ENCODE results near the gene MAP7D1. TPM values are rescaled to one million over a fixed set of nuclear protein-coding genes. Genes with fewer than 3 reads are reported as not detected.
A peak's percentile ranks its signal among the peaks of the same experiment; 100 is the strongest.

The MAP7D1 gene
- total RNA-seq, 1 donor from 2014 or later: 363 TPM

GRCh38 chr1:36203554-36204346, 47.8 kb downstream of the MAP7D1 start:
- H3K4me3 ChIP-seq: peak overlapping the region; percentile 44
- H3K9me3 ChIP-seq (replicated peaks): no peaks in the 10 kb centered on the region
- peak; percentile 67 for DNase-seq
- TF ChIP-seq, protein P1, sequence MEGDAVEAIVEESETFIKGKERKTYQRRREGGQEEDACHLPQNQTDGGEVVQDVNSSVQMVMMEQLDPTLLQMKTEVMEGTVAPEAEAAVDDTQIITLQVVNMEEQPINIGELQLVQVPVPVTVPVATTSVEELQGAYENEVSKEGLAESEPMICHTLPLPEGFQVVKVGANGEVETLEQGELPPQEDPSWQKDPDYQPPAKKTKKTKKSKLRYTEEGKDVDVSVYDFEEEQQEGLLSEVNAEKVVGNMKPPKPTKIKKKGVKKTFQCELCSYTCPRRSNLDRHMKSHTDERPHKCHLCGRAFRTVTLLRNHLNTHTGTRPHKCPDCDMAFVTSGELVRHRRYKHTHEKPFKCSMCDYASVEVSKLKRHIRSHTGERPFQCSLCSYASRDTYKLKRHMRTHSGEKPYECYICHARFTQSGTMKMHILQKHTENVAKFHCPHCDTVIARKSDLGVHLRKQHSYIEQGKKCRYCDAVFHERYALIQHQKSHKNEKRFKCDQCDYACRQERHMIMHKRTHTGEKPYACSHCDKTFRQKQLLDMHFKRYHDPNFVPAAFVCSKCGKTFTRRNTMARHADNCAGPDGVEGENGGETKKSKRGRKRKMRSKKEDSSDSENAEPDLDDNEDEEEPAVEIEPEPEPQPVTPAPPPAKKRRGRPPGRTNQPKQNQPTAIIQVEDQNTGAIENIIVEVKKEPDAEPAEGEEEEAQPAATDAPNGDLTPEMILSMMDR (IDR thresholded peaks at IDR 0.05; ENCODE audit: borderline replicate concordance): no peak
- H3K36me3 ChIP-seq: no peaks in the 10 kb centered on the region
- H3K27me3 ChIP-seq (ENCODE audit: low read depth): no peaks in the 10 kb centered on the region
- H3K27ac ChIP-seq (replicated peaks): peak overlapping the region; percentile 95
- intact Hi-C loops (cut with micrococcal nuclease): no loop called here
- peaks cover 58% of the 10 kb centered on the region for H3K4me1 ChIP-seq

- Histone ChIP-seq H3K4me3 (peak overlapping the region; percentile 44), H3K27me3 (ENCODE audit: low read depth) (no peaks in the 10 kb centered on the region), H3K9me3 (replicated peaks) (no peaks in the 10 kb centered on the region), H3K36me3 (no peaks in the 10 kb centered on the region), H3K4me1 (peaks cover 57% of the 10 kb centered on the region), H3K27ac (replicated peaks) (peak overlapping the region; percentile 95)
- DNase-seq: peak; percentile 57
- intact Hi-C loops (cut with micrococcal nuclease): no loop called here
- TF ChIP-seq, protein P1 (IDR thresholded peaks at IDR 0.05; ENCODE audit: borderline replicate concordance): no peak
Measured at GRCh38 chr1:36204347-36204909, 48.5 kb downstream of the MAP7D1 start.

DNA sequence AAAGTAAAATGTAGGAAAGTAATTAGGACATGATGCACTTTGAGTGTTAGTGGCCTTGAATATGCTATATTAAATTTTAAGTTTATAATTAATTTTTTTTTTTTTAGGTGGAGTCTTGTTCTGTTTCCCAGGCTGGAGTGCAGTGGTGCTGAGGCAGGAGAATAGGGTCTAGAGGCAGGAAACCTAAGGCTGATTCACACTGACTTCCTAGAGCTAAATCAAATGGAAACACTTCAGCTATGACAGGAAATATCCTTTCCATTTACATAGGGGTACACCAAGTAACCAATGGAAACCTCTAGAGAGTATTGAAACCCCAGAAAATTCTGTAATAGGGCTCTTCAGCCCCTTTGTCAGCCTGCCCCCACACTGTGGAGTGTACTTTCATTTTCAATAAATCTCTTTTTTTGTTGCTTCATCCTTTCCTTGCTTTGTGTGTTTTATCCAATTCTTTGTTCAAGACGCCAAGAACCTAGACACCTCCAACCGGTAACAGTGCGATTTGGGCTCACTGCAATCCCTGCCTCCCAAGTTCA, 50.4 kb downstream of the MAP7D1 start:
- TF ChIP-seq, protein P1 (IDR thresholded peaks at IDR 0.05; ENCODE audit: borderline replicate concordance): no peak
- no peaks in the 10 kb centered on the region for H3K36me3 ChIP-seq
- no peaks in the 10 kb centered on the region for H3K9me3 ChIP-seq (replicated peaks)
- no peaks in the 10 kb centered on the region for H3K27me3 ChIP-seq (ENCODE audit: low read depth)
- DNase-seq: no peak
- intact Hi-C loops (cut with micrococcal nuclease): no loop called here
- H3K4me3 ChIP-seq: no peak overlapping the region
- peaks cover 44% of the 10 kb centered on the region for H3K4me1 ChIP-seq
- peak overlapping the region; percentile 56 for H3K27ac ChIP-seq (replicated peaks)

DNA sequence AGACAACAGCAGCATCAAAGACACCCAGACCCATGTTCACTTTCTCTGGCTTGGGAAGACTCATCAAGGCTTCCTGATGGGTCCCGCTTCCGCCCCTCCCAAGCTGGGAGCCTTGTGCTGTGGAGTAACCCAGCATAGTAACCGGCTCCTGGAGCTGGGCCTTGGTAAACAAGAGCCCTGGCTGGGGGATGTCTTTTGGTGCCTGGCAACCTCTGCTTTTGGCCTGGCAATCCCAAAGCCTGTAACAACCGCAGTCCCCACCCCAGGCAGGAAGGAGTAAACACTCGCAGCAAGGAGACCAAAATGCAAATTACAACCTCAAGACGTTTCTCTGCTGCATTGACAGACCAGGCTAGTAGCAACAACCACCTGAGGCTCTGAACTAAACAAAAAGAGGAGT, 51.4 kb downstream of the MAP7D1 start:
- H3K9me3 ChIP-seq (replicated peaks): no peaks in the 10 kb centered on the region
- no peak overlapping the region for H3K4me3 ChIP-seq
- no peaks in the 10 kb centered on the region for H3K27me3 ChIP-seq (ENCODE audit: low read depth)
- H3K27ac ChIP-seq (replicated peaks): peak overlapping the region; percentile 56
- DNase-seq: peak; percentile 49
- peaks cover 39% of the 10 kb centered on the region for H3K4me1 ChIP-seq
- H3K36me3 ChIP-seq: no peaks in the 10 kb centered on the region
- TF ChIP-seq, protein P1 (IDR thresholded peaks at IDR 0.05; ENCODE audit: borderline replicate concordance): no peak
- intact Hi-C loops (cut with micrococcal nuclease): no loop called here

DNA sequence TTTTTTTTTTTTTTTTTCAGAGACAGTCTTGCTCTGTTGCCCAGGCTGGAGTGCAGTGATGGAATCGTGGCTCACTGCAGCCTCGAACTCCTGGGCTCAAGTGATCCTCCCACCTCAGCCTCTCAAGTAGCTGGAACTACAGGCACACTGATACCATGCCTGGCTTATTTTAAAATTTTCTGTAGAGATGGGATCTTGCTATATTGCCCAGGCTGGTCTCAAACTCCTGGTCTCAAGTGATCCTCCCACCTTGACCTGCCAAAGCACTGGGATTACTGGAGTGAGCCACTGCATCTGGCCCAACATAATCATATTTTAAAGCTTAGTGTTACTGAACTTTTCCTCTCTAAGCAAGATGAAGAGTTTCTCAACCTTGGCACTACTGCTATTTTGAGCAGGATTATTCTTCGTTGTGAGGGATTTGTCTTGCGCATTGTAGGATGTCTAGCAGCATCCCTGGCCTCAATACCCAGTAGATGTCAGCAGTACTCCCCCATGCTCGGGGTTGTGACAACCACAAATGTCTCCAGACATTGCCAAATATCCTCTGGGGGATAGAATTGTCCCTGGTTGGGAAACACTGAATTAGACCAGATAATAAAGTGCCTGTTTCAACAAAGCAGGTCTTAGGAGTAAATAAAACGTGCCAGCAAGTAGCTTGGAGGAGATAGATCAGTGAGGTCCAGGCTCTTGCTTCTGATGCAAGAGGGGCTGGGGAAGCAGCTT, 53.2 kb downstream of the MAP7D1 start:
- Histone ChIP-seq H3K4me3 (no peak overlapping the region), H3K4me1 (peaks cover 35% of the 10 kb centered on the region), H3K9me3 (replicated peaks) (no peaks in the 10 kb centered on the region), H3K36me3 (no peaks in the 10 kb centered on the region), H3K27me3 (ENCODE audit: low read depth) (no peaks in the 10 kb centered on the region), H3K27ac (replicated peaks) (peak overlapping the region; percentile 27)
- DNase-seq: no peak
- TF ChIP-seq, protein P1 (IDR thresholded peaks at IDR 0.05; ENCODE audit: borderline replicate concordance): no peak
- intact Hi-C loops (cut with micrococcal nuclease): no loop called here

Data from left ventricle myocardium inferior (tissue), 1 donor.